K562 (cell line): ENCODE data around the gene FAM89B.

ENCODE experiments used
- CXXC5 ChIP-seq: fragments of 250-450 bp; sonication (Bioruptor Pico); IDR thresholded peaks from 2 replicates; pipeline ENCODE4 v1.8.0; 2022; ENCODE audit warnings: inconsistent platforms, mild to moderate bottlenecking, moderate library complexity
- EZH2 ChIP-seq: IDR thresholded peaks from 2 replicates; pipeline ENCODE4 v1.6.1; 2012; ENCODE audit warnings: low read depth, mild to moderate bottlenecking, inconsistent platforms, low read length, borderline replicate concordance
- FOS ChIP-seq: IDR thresholded peaks from 3 replicates; pipeline ENCODE4 v1.6.1; 2011; ENCODE audit not compliant: insufficient read length; ENCODE audit errors: extremely low read depth
- GABPA ChIP-seq: fragments of 200-800 bp; sonication (Bioruptor generic); conservative IDR thresholded peaks from 2 replicates; pipeline ENCODE4 v1.6.1; 2016; ENCODE audit warnings: low read depth, missing genetic modification characterization, missing compliant biosample characterization
- HCFC1 ChIP-seq: IDR thresholded peaks from 2 replicates; pipeline ENCODE4 v1.6.1; 2012; ENCODE audit warnings: low read depth, low read length, improper control_type of control experiment
- JUN ChIP-seq, 2 experiments: sonication (generic) in 1 of 2; formaldehyde crosslinking in 1 of 2; IDR thresholded peaks; 2 replicates each; pipeline versions ENCODE4 v1.6.1 to v1.8.0; 2012 to 2022; ENCODE audit warnings: borderline replicate concordance in 2 of 2, mild to moderate bottlenecking in 2 of 2, improper control_type of control experiment in 1 of 2, low read depth in 1 of 2, low read length in 1 of 2, missing genetic modification reagents in 1 of 2
- KAT8 ChIP-seq: fragments of 450-650 bp; IDR thresholded peaks from 2 replicates; pipeline ENCODE4 v1.6.1; 2016; ENCODE audit warnings: low read depth, mild to moderate bottlenecking
- NCOR1 ChIP-seq: fragments of 450-650 bp; IDR thresholded peaks from 2 replicates; pipeline ENCODE4 v1.6.1; 2016; ENCODE audit warnings: mild to moderate bottlenecking, moderate library complexity
- NR1H2 ChIP-seq: sonication (generic); formaldehyde crosslinking; IDR thresholded peaks from 2 replicates; pipeline ENCODE4 v1.4.0; 2020; ENCODE audit warnings: mild to moderate bottlenecking, missing genetic modification reagents
- RFX7 ChIP-seq: fragments of 250-450 bp; sonication (Bioruptor Pico); IDR thresholded peaks from 2 replicates; pipeline ENCODE4 v1.5.1; 2021; ENCODE audit warnings: mild to moderate bottlenecking
- SNAPC5 ChIP-seq: fragments of 250-450 bp; sonication (Bioruptor Pico); IDR thresholded peaks from 2 replicates; pipeline ENCODE4 v1.8.0; 2021; ENCODE audit warnings: moderate library complexity, mild to moderate bottlenecking, inconsistent platforms
- YY1 ChIP-seq, 3 experiments: IDR thresholded peaks; 2 replicates each; pipeline ENCODE4 v1.6.1; 2011; ENCODE audit warnings: low read length in 2 of 3, mild to moderate bottlenecking in 2 of 3, moderate library complexity in 2 of 3, borderline replicate concordance in 1 of 3, control low read depth in 1 of 3, low read depth in 1 of 3; ENCODE audit not compliant: insufficient read depth in 3 of 3, insufficient replicate concordance in 2 of 3, control insufficient read depth in 1 of 3, insufficient read length in 1 of 3; ENCODE audit errors: extremely low read depth in 1 of 3
- ZNF398 ChIP-seq: fragments of 250-450 bp; sonication (Bioruptor Pico); IDR thresholded peaks from 2 replicates; pipeline ENCODE4 v1.8.0; 2021; ENCODE audit warnings: moderate library complexity, mild to moderate bottlenecking, inconsistent platforms

- TF ChIP-seq FOS = no peak
- TF ChIP-seq YY1 (IDR thresholded peaks at IDR 0.05; ENCODE audit: borderline replicate concordance in 1 of 3, control insufficient read depth in 1 of 3, extremely low read depth in 1 of 3, insufficient read depth in 3 of 3, insufficient read length in 1 of 3, insufficient replicate concordance in 2 of 3, low read depth in 1 of 3, low read length in 2 of 3) = no peak
- no peak for TF ChIP-seq ZNF398 (CRISPR knock-in tag)
- no peak for TF ChIP-seq CXXC5 (CRISPR knock-in tag)
- no peak for TF ChIP-seq KAT8
- TF ChIP-seq HCFC1 = no peak
- TF ChIP-seq GABPA (tag) = no peak
- no peak for TF ChIP-seq SNAPC5
- no peak for TF ChIP-seq RFX7 (CRISPR knock-in tag)
- no peak for TF ChIP-seq JUN (IDR thresholded peaks at IDR 0.05; ENCODE audit: borderline replicate concordance, low read depth, low read length)
- no peak for TF ChIP-seq JUN (CRISPR knock-in tag; IDR thresholded peaks at IDR 0.05; ENCODE audit: borderline replicate concordance)
- no peak for TF ChIP-seq NR1H2 (CRISPR knock-in tag)
- no peak for TF ChIP-seq NCOR1
- TF ChIP-seq EZH2 = no peak
Observed at GRCh38 chr11:65565624-65566453, 6.5 kb upstream of the FAM89B start.
